Panc1 (cell line): ENCODE measurements around the gene NEURL1B.

Experiments used
- POLR2AphosphoS5 ChIP-seq: IDR thresholded peaks from 2 replicates; pipeline ENCODE4 v1.6.1; 2012; ENCODE audit warnings: mild to moderate bottlenecking, low read depth, low read length, moderate library complexity
- SIN3A ChIP-seq: IDR thresholded peaks from 2 replicates; pipeline ENCODE4 v1.6.1; 2012; ENCODE audit warnings: low read depth, mild to moderate bottlenecking, low read length, moderate library complexity, borderline replicate concordance; ENCODE audit not compliant: insufficient read depth

DNA sequence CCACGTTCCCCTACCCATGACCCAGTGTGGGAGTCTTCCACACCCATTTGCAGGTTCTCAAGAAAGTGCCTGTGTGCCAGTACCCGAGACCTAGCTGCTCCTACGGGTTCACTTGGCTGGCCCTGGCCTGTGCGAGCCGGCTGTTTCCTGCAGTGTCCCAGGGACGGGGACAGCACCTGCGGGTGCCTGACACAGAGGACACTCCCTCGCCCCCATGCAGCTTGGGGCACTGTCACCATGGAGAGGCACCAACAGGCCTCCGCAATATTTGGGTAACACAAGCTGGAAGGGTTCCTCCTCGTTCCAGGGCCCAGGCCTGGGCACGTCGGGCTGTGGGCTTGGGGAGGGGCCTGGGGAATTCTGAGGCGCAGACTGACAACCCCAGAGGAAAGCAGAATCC, 88.5 kb downstream of the NEURL1B start:
- TF ChIP-seq SIN3A (no peak), POLR2AphosphoS5 (no peak)
